Tibial nerve (tissue), 4 donors: ENCODE measurements around the gene CDC42EP5.

Experiments used
- CTCF ChIP-seq, 5 experiments: fragments of 200-600 bp in 3 of 5; fragments of 450-650 bp in 2 of 5; sonication (generic) in 3 of 5; IDR thresholded peaks; one replicate each; pipeline ENCODE4 v1.5.1; 2016 to 2019; ENCODE audit warnings: antibody characterized with exemption in 5 of 5, mild to moderate bottlenecking in 3 of 5, moderate library complexity in 2 of 5
- EP300 ChIP-seq, 2 donors: sonication (generic); formaldehyde crosslinking; IDR thresholded peaks; one replicate each; pipeline ENCODE4 v1.6.1; 2017; ENCODE audit warnings: antibody characterized with exemption in 2 of 2, mild to moderate bottlenecking in 1 of 2
- POLR2A ChIP-seq, 2 donors: fragments of 450-650 bp; IDR thresholded peaks; one replicate each; pipeline ENCODE4 v1.6.1; 2017; ENCODE audit warnings: antibody characterized with exemption in 2 of 2, mild to moderate bottlenecking in 2 of 2, moderate library complexity in 2 of 2

- TF ChIP-seq CTCF (IDR thresholded peaks at IDR 0.05) (no peak), POLR2A (IDR thresholded peaks at IDR 0.05) (no peak), EP300 (IDR thresholded peaks at IDR 0.05) (no peak)
Measured at GRCh38 chr19:54429545-54430227, 43.4 kb downstream of the CDC42EP5 start.
